Glomerular visceral epithelial cell (primary cell): ENCODE results near the gene TMEM97.

ENCODE experiments used
- DNase-seq: peaks from one replicate; pipeline ENCODE4 v3.0.0-alpha.2; 2016; ENCODE audit errors: extremely low spot score

TMEM97 gene

DNA sequence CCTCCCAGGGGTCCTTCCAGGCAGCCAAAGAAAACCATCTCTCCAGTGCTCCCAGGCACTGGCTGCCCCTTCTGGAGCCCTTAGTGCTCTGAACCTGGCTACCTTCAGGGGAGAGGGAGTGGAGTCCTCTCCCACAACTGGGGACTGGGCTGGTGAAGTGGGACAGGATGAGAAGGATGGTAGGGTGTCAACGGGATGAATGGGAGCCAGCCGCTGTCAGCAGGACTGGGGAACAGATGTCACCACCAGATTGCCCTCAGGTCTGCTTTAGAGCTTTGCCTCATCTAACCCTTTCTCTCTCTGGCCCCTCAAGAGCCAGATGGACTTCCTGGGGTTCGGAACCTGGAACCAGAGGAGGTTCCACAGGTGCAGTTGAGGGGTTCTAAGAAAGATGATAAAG lies 46.5 kb downstream of the TMEM97 start:
- DNase-seq = no peak

GRCh38 chr17:28366605-28367004 lies 47.6 kb downstream of the TMEM97 start:
- no peak for DNase-seq

GRCh38 chr17:28367641-28368305 lies 48.8 kb downstream of the TMEM97 start:
- DNase-seq = no peak

GRCh38 chr17:28368306-28368831 lies 49.4 kb downstream of the TMEM97 start:
- DNase-seq = no peak

- no peak for DNase-seq
Measured at GRCh38 chr17:28368915-28369683, 50.1 kb downstream of the TMEM97 start.

DNA sequence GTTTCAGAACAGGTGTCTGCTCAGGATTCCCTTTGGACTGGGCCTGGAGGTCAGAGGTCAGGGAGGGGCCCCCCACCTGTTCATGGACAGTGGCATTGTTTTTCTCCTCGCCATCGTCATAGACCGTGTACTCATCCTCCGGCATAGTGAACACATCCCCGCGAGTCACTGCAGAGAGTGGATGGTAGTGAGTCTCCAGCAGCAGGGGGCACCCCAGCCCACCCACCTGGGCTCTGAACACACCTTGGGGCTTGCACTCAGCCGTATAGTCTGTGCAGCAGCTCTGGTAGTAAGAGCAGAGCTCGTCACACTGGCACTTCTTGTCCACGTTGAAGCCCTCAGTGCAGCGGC lies 50.7 kb downstream of the TMEM97 start:
- no peak for DNase-seq

DNA sequence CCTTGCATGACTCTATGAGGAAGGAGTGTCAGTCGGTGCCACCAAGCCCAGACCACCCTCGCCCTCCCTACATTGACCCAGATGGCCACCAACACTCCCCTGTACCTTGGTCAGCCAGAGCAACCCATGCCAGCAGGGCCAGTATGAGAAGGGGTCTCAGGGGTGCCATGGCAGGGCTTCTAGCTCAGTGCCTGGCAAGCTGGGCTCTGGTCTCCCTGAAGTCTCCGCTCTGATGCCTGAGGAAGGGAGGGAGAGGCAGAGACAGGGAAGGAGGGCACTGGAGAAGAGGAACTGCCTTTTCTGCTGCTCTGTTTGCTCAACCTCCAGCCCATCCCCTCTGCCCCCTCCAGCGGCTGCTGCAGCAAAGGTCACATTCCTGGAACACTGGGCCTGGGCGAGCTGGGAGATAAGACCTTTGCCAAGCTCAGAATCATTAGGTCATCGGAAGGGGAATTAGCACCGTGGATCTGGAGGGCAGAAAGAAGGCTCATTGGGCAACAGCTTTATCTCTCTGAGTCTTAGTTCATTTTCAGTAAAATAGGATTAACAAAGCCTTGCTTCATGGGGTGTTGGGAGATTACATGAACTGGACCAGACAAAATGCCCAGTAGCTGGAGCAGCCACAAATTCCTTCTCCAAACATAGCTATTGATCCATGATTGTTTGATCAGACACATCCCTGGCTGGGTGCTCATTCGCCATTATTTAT lies 51.2 kb downstream of the TMEM97 start, which contains the start of gene VTN:
TSS of gene VTN (minus strand) at position 273 of the 709 bp plus-strand sequence. CDS start at position 169, 104 bp downstream.
- DNase-seq = peak; percentile 26

DNA sequence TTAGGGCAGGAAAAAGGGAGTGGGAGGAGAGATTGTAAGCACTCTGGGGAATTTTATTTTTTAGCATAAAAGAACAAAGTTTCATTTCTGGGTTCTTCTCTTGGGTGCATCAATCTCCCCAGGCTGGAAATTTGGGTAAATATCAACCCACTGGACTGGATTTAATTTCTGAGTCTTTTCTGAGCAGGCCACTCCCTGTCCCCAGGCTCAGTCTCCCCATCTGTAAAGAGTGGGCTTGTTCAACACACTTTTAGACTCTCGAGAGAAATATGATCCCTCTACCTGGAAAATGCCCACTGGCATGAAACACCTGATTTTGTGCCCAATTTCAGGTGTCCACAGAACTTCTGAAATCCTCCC lies 51.7 kb downstream of the TMEM97 start:
- DNase-seq = no peak

- peak; percentile 77 for DNase-seq
Measured at GRCh38 chr17:28371245-28372202, 52.5 kb downstream of the TMEM97 start, which contains the start of gene SARM1. Gene SARM1 (plus strand): TSS chr17:28371694. CDS start chr17:28372033, 339 bp downstream.

GRCh38 chr17:28372203-28372944 lies 53.4 kb downstream of the TMEM97 start:
- no peak for DNase-seq

DNA sequence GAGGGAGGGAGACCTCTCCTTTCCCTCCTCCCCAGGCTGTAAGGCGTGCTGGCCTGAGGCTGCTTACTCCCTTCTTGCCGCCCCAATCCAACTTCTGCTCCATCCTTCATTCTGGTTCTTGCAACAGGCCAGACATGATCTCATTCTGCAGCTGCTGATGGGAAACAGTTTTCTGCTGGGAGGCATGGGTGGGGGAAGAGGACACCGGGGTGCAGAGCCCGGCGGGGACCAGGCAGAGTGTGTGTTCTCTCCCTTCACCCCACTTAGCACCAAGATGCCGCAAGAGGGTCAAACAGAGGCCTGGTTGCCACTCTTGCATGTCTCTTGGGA lies 53.9 kb downstream of the TMEM97 start:
- no peak for DNase-seq
